Heart right ventricle (tissue), 16 donors: Measurements from ENCODE around the gene HYAL3. TPM values are rescaled to one million over a fixed set of nuclear protein-coding genes. Genes with fewer than 3 reads are reported as not detected.

ENCODE experiments used
- ATAC-seq, 8 donors: fragments of 200-7000 bp; cut with Tn5 transposase; one replicate each; pipeline ENCODE4 v1.9.1; 2020; ENCODE audit warnings: mild to moderate bottlenecking in 8 of 8, moderate library complexity in 8 of 8, moderate number of reproducible peaks in 1 of 8
- DNase-seq, 2 donors: peaks; one replicate each; pipeline ENCODE4 v3.0.0-alpha.2; 2020
- H3K27ac ChIP-seq, 10 donors: fragments of 200-600 bp; sonication (generic) in 2 of 10; one replicate each; pipeline versions ENCODE4 v1.5.0 to v1.8.0; 2020 to 2022; ENCODE audit warnings: mild to moderate bottlenecking in 3 of 10
- H3K27me3 ChIP-seq, 7 donors: fragments of 200-600 bp; one replicate each; pipeline ENCODE4 v1.8.0; 2021 to 2022; ENCODE audit warnings: mild to moderate bottlenecking in 2 of 7
- H3K36me3 ChIP-seq, 9 donors: fragments of 200-600 bp; sonication (generic) in 1 of 9; one replicate each; pipeline versions ENCODE4 v1.5.0 to v1.8.0; 2020 to 2022; ENCODE audit warnings: mild to moderate bottlenecking in 2 of 9
- H3K4me1 ChIP-seq, 9 donors: fragments of 200-600 bp; sonication (generic) in 1 of 9; one replicate each; pipeline versions ENCODE4 v1.5.0 to v1.8.0; 2020 to 2022; ENCODE audit warnings: mild to moderate bottlenecking in 4 of 9
- H3K4me3 ChIP-seq, 10 donors: fragments of 200-600 bp; sonication (generic) in 2 of 10; one replicate each; pipeline versions ENCODE4 v1.5.0 to v1.8.0; 2020 to 2022; ENCODE audit warnings: mild to moderate bottlenecking in 7 of 10, moderate library complexity in 2 of 10
- H3K9me3 ChIP-seq, 11 donors: fragments of 200-600 bp in 10 of 11; sonication (generic) in 2 of 11; one replicate each; pipeline versions ENCODE4 v1.5.0 to v1.8.0; 2013 to 2022; ENCODE audit warnings: mild to moderate bottlenecking in 2 of 11, control low read depth in 1 of 11, moderate library complexity in 1 of 11
- CTCF ChIP-seq, 9 donors: fragments of 200-600 bp; sonication (generic) in 2 of 9; IDR thresholded peaks; one replicate each; pipeline versions ENCODE4 v1.5.0 to v1.8.0; 2021 to 2022; ENCODE audit warnings: antibody characterized with exemption in 9 of 9, mild to moderate bottlenecking in 5 of 9, moderate library complexity in 1 of 9
- WGBS, 2 donors: extraction: QIAGEN DNeasy Blood & Tissue Kit; methylation state at CpG; one replicate each; pipeline ENCODE4 v1.1.7; 2013; ENCODE audit warnings: inconsistent platforms in 1 of 2; 5-methylcytosine and 5-hydroxymethylcytosine counted together
- intact Hi-C, 10 donors: fragments of 100-400 bp; cut with DNase I; formaldehyde crosslinking; loops; one replicate each; pipeline versions ENCODE4 v1.11.1 to v1.14.2; 2022
- polyA plus RNA-seq, 2 donors: library from polyadenylated mRNA; stranded (reverse); fragments of 200-250 nt; gene quantifications; one replicate each; pipeline ENCODE4 v1.2.3, GENCODE V29; 2013
- total RNA-seq, 10 donors: library from RNA; stranded (reverse); fragmentation: NEBNext Ultra II Directional in 3 of 10; extraction: Animal tissue kit (Norgen Biotek cat#: 25700) in 3 of 10; gene quantifications; one replicate each; pipeline versions ENCODE4 v1.2.1 to v1.2.4, GENCODE V29; 2021 to 2023
- donor health status: Arrhythmogenic right ventricular cardiomyopathy.
- donor health status: ischemic (EF 13 %, LVEDD 7.1; RV severe dilation, severe dysfunction).
- donor health status: healthy with polysubstance abuse.
- donor health status: DM: no; HTN: yes; CAD: no.
- donor health status: DM: no; HTN: no; CAD: no.
- donor health status: ischemic (EF 25% LVEDD 6.9; RV normal size, moderate dysfunction).
- donor health status: ischemic (EF 25% LVEDD 5.7; RV mildly dilated, moderate dysfunction).
- donor health status: healthy.
- donor health status: DM: yes; HTN: yes; CAD: no.
- donor health status: Ischemic cardiomyopathy.
- donor health status: ischemic (EF 35%, LVEDD 5.7; RV mildly dilated, moderate dysfunction).
- donor health status: nonischemic (EF 11% LVEDD 7.7; RV severe dilation, severe dysfunction).
- donor health status: DM: yes; HTN: yes; CAD: no.
- donor health status: PGD.
- donor health status: ischemic (EF 29% LVEDD 5.4; RV normal size, mild dysfunction).
- donor health status: nonischemic (EF 23%, LVEDD 6.1; RV moderate dilation, normal function).

Gene HYAL3
- total and polyA plus RNA-seq, 12 donors = 0.80 to 3.0 (median 2.0) TPM

GRCh38 chr3:50327129-50327528, 27.9 kb upstream of the HYAL3 start:
- Histone ChIP-seq H3K4me1 (peaks cover 19 to 65% (median 55%) of the 10 kb centered on the region in 9 donors), H3K4me3 (peak overlapping the region; percentile 76 to 97 (median 90)), H3K36me3 (peaks cover 8 to 56% (median 34%) of the 10 kb centered on the region in 9 donors), H3K9me3 (no peaks in the 10 kb centered on the region), H3K27ac (peak overlapping the region in 7 of 10 donors; percentile 79 to 93 (median 91)), H3K27me3 (no peaks in the 10 kb centered on the region)
- intact Hi-C loops = loop anchor here in 1 of 10 donors (10.0 kb wide), 1 partner anchor 62 kb away; the partner anchor contains the start of gene SEMA3B
- TF ChIP-seq CTCF (IDR thresholded peaks at IDR 0.05) = no peak
- ATAC-seq = no peak
- WGBS, 2 donors = 62 to 67% methylated on average over 4 of the region's 4 CpGs
- no peak for DNase-seq

- Histone ChIP-seq H3K27me3 (no peaks in the 10 kb centered on the region), H3K27ac (peak overlapping the region in 6 of 10 donors; percentile 40 to 99 (median 95)), H3K4me1 (peaks cover 21 to 68% (median 54%) of the 10 kb centered on the region in 9 donors), H3K4me3 (no peak overlapping the region), H3K9me3 (no peaks in the 10 kb centered on the region), H3K36me3 (peaks cover 3 to 46% (median 24%) of the 10 kb centered on the region in 9 donors)
- ATAC-seq (no peak), DNase-seq (no peak)
- 92 to 94% methylated on average over 8 of the region's 8 CpGs for WGBS, 2 donors
- intact Hi-C loops = loop anchor here in 1 of 10 donors (10.0 kb wide), 1 partner anchor 61 kb away; the partner anchor contains the start of gene SEMA3B
- no peak for TF ChIP-seq CTCF (IDR thresholded peaks at IDR 0.05)
These were observed 27.0 kb upstream of the HYAL3 start for GRCh38 chr3:50326182-50326541.

- Histone ChIP-seq H3K36me3 (peaks cover 0 to 41% (median 19%) of the 10 kb centered on the region in 9 donors), H3K27me3 (no peaks in the 10 kb centered on the region), H3K27ac (peak overlapping the region; percentile 40 to 99 (median 96)), H3K9me3 (no peaks in the 10 kb centered on the region), H3K4me1 (peaks cover 21 to 70% (median 55%) of the 10 kb centered on the region in 9 donors), H3K4me3 (no peak overlapping the region)
- DNase-seq (no peak), ATAC-seq (no peak)
- 88 to 95% methylated on average over 11 of the region's 11 CpGs for WGBS, 2 donors
- intact Hi-C loops = loop anchor here in 3 of 10 donors (2.0 to 10.0 kb wide), 3 partner anchors 51 to 99 kb away; partner anchors contain the start of gene SEMA3B (in 1 of the 3)
- no peak for TF ChIP-seq CTCF (IDR thresholded peaks at IDR 0.05)
These were observed 26.4 kb upstream of the HYAL3 start for GRCh38 chr3:50325497-50326181.

GRCh38 chr3:50325113-50325480, 25.9 kb upstream of the HYAL3 start:
- ATAC-seq (no peak), DNase-seq (no peak)
- WGBS, 2 donors = 84 to 88% methylated on average over 2 of the region's 2 CpGs
- no peak overlapping the region for H3K4me3 ChIP-seq
- H3K36me3 ChIP-seq = peaks cover 0 to 36% (median 14%) of the 10 kb centered on the region in 9 donors
- no peaks in the 10 kb centered on the region for H3K27me3 ChIP-seq
- no peaks in the 10 kb centered on the region for H3K9me3 ChIP-seq
- H3K27ac ChIP-seq = peak overlapping the region; percentile 48 to 99 (median 97)
- intact Hi-C loops = loop anchor here in 3 of 10 donors (2.0 to 10.0 kb wide), 3 partner anchors 50 to 98 kb away; partner anchors contain the start of gene SEMA3B (in 1 of the 3)
- TF ChIP-seq CTCF (IDR thresholded peaks at IDR 0.05) = no peak
- peaks cover 25 to 75% (median 60%) of the 10 kb centered on the region in 9 donors for H3K4me1 ChIP-seq
